DND-41 (cell line): ENCODE data around the gene CCDC30.

Experiments
- ATAC-seq: fragments of 200-7000 bp; cut with Tn5 transposase; 3 replicates; pipeline ENCODE4 v1.9.1; 2021; ENCODE audit warnings: low read depth; ENCODE audit not compliant: insufficient read depth
- DNase-seq: peaks from one replicate; pipeline ENCODE4 v3.0.0-alpha.2; 2020
- H2AFZ ChIP-seq: 2 replicates; pipeline ENCODE4 v1.6.0; 2012; ENCODE audit warnings: low read depth, low read length
- H3K27ac ChIP-seq: 2 replicates; pipeline ENCODE4 v1.5.1; 2012; ENCODE audit warnings: low read length, inconsistent platforms
- H3K27me3 ChIP-seq: fragments of 200-600 bp; sonication (generic); 2 replicates; pipeline ENCODE4 v1.6.0; 2012; ENCODE audit warnings: low read length, mild to moderate bottlenecking, inconsistent platforms; ENCODE audit not compliant: insufficient read depth, poor library complexity
- H3K36me3 ChIP-seq: 2 replicates; pipeline ENCODE4 v1.5.1; 2012; ENCODE audit warnings: low read length, inconsistent platforms; ENCODE audit not compliant: insufficient read depth
- H3K4me1 ChIP-seq: 2 replicates; pipeline ENCODE4 v1.5.1; 2012; ENCODE audit warnings: mild to moderate bottlenecking, low read length; ENCODE audit not compliant: insufficient read depth
- H3K4me2 ChIP-seq: 2 replicates; pipeline ENCODE4 v1.6.0; 2012; ENCODE audit warnings: mild to moderate bottlenecking, moderate library complexity, low read length, inconsistent platforms; ENCODE audit not compliant: insufficient read depth
- H3K4me3 ChIP-seq, 2 experiments: fragments of 200-600 bp in 1 of 2; shearing (Covaris generic) in 1 of 2; 2 replicates each; pipeline ENCODE4 v1.5.1; 2012 to 2016; ENCODE audit warnings: inconsistent platforms in 2 of 2, low read length in 2 of 2, mild to moderate bottlenecking in 2 of 2, low read depth in 1 of 2, moderate library complexity in 1 of 2
- H3K79me2 ChIP-seq: 2 replicates; pipeline ENCODE4 v1.6.0; 2012; ENCODE audit warnings: low read length, inconsistent platforms; ENCODE audit not compliant: insufficient read depth
- H3K9ac ChIP-seq: 2 replicates; pipeline ENCODE4 v1.6.0; 2012; ENCODE audit warnings: low read depth, mild to moderate bottlenecking, inconsistent platforms, low read length, moderate library complexity
- H3K9me3 ChIP-seq: 2 replicates; pipeline ENCODE4 v1.5.1; 2012; ENCODE audit warnings: low read length, moderate library complexity, mild to moderate bottlenecking, inconsistent platforms; ENCODE audit not compliant: insufficient read depth, severe bottlenecking
- H4K20me1 ChIP-seq: 2 replicates; pipeline ENCODE4 v1.6.0; 2012; ENCODE audit warnings: low read length; ENCODE audit not compliant: insufficient read depth
- EZH2 ChIP-seq: IDR thresholded peaks from 3 replicates; pipeline ENCODE4 v1.6.1; 2012; ENCODE audit warnings: borderline replicate concordance, low read depth, mild to moderate bottlenecking, moderate library complexity, low read length, inconsistent platforms; ENCODE audit not compliant: severe bottlenecking
- TF ChIP-seq, protein P1 (sequence below): IDR thresholded peaks from 2 replicates; pipeline ENCODE4 v1.5.1; 2012; ENCODE audit warnings: borderline replicate concordance, low read length, moderate library complexity, mild to moderate bottlenecking; ENCODE audit not compliant: poor library complexity, severe bottlenecking; ENCODE audit errors: extremely low read depth

The CCDC30 gene

GRCh38 chr1:42676534-42677087, 213.5 kb downstream of the CCDC30 start:
- Histone ChIP-seq H3K9ac (no peak overlapping the region), H3K9me3 (no peaks in the 10 kb centered on the region), H3K27me3 (no peaks in the 10 kb centered on the region), H3K4me3 (no peak overlapping the region), H3K4me2 (no peak overlapping the region), H3K4me1 (peaks cover 12% of the 10 kb centered on the region), H2AFZ (no peak overlapping the region), H4K20me1 (no peaks in the 10 kb centered on the region), H3K79me2 (peaks cover 15% of the 10 kb centered on the region), H3K36me3 (peaks cover 35% of the 10 kb centered on the region), H3K27ac (no peak overlapping the region)
- TF ChIP-seq, protein P1, sequence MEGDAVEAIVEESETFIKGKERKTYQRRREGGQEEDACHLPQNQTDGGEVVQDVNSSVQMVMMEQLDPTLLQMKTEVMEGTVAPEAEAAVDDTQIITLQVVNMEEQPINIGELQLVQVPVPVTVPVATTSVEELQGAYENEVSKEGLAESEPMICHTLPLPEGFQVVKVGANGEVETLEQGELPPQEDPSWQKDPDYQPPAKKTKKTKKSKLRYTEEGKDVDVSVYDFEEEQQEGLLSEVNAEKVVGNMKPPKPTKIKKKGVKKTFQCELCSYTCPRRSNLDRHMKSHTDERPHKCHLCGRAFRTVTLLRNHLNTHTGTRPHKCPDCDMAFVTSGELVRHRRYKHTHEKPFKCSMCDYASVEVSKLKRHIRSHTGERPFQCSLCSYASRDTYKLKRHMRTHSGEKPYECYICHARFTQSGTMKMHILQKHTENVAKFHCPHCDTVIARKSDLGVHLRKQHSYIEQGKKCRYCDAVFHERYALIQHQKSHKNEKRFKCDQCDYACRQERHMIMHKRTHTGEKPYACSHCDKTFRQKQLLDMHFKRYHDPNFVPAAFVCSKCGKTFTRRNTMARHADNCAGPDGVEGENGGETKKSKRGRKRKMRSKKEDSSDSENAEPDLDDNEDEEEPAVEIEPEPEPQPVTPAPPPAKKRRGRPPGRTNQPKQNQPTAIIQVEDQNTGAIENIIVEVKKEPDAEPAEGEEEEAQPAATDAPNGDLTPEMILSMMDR = no peak
- TF ChIP-seq EZH2 = no peak
- ATAC-seq = no peak
- no peak for DNase-seq

- DNase-seq = no peak
- peaks cover 25% of the 10 kb centered on the region for H3K4me1 ChIP-seq
- TF ChIP-seq, protein P1 = no peak
- no peak for TF ChIP-seq EZH2
- no peak overlapping the region for H3K27ac ChIP-seq
- no peaks in the 10 kb centered on the region for H3K9me3 ChIP-seq
- ATAC-seq = no peak
- H2AFZ ChIP-seq = no peak overlapping the region
- H3K27me3 ChIP-seq = no peaks in the 10 kb centered on the region
- H3K9ac ChIP-seq = no peak overlapping the region
- H3K79me2 ChIP-seq = peaks cover 38% of the 10 kb centered on the region
- peaks cover 35% of the 10 kb centered on the region for H3K36me3 ChIP-seq
- H3K4me2 ChIP-seq = no peak overlapping the region
- peaks cover 16% of the 10 kb centered on the region for H4K20me1 ChIP-seq
- no peak overlapping the region for H3K4me3 ChIP-seq
These were observed 216.4 kb downstream of the CCDC30 start for GRCh38 chr1:42679364-42679983.

- ATAC-seq = no peak
- no peak overlapping the region for H3K27ac ChIP-seq
- H3K4me1 ChIP-seq = peaks cover 30% of the 10 kb centered on the region
- H3K4me3 ChIP-seq = peak overlapping the region in 1 of 2 experiments; percentile 74; a peak in 1 of 4 replicates
- H3K9ac ChIP-seq = no peak overlapping the region
- H3K9me3 ChIP-seq = no peaks in the 10 kb centered on the region
- peak overlapping the region; percentile 79 for H3K4me2 ChIP-seq
- no peaks in the 10 kb centered on the region for H3K27me3 ChIP-seq
- no peak overlapping the region for H2AFZ ChIP-seq
- no peak for DNase-seq
- peaks cover 43% of the 10 kb centered on the region for H3K79me2 ChIP-seq
- no peak for TF ChIP-seq EZH2
- TF ChIP-seq, protein P1 = no peak
- H3K36me3 ChIP-seq = peaks cover 35% of the 10 kb centered on the region
- peaks cover 22% of the 10 kb centered on the region for H4K20me1 ChIP-seq
These were observed 217.0 kb downstream of the CCDC30 start for GRCh38 chr1:42680055-42680454.
